HTR-8/SVneo (cell line): ENCODE measurements around the gene TUT1.
A peak's percentile ranks its signal among the peaks of the same experiment; 100 is the strongest.
"Not testable (repeated sequence)": the region's sequence is repeated elsewhere in the genome, so short reads cannot be mapped to it uniquely, and the experiment has no call there.

Source experiments
- DNase-seq: peaks from one replicate; pipeline ENCODE4 v3.0.0; 2011; ENCODE audit warnings: low spot score, mixed read lengths; ENCODE audit not compliant: insufficient read length
- FAIRE-seq: peaks from 2 replicates; lab custom pipeline; 2011; peaks lifted over from hg19 to GRCh38; lab: Jason Lieb, UNC

The TUT1 gene

DNA sequence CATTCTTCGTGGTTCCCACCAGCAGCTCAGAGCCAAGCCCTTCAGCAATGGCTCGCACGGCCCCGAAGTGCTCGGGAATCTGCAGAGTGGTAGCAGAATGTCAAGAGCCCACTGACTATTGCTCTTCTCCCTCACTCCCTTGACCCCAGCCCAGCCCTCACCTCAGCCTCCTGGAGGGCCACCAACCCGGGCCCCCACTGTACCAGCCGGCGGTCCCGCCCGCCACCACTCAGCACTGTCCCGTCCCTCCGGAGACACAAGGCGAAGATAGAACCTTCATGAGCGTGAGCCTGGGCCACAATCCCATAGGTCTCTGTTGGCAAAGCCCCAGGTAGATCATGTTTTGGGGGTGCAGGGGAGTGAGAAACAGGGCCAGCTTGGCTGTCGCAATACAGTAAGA is 14.6 kb upstream of the TUT1 start:
- DNase-seq (no peak), FAIRE-seq (no peak)

DNA sequence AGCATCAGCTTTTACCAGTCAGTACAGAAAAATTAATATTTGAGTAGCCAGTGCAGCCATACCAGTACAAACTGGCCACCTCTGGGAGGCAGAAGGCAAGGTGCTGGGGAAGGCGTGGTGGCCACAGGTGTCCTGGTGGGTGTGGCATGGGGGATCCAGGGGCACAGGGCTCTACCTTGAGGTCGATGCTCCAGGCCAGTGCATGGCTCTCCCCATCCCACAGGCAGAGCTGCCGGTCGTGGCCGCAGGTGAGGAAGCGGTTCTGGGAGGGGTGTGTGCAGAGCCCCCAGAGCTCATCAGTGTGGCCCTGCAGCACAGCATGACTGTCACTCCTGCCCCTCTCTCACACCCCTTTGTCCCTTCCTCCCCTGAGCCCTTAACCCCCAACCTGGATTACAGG is 14.1 kb upstream of the TUT1 start:
- FAIRE-seq (no peak), DNase-seq (no peak)

- FAIRE-seq: no peak
- no peak for DNase-seq
These were observed 13.3 kb upstream of the TUT1 start for GRCh38 chr11:62604460-62605120.

GRCh38 chr11:62603776-62604299 is 12.5 kb upstream of the TUT1 start:
- DNase-seq: no peak
- FAIRE-seq: no peak

DNA sequence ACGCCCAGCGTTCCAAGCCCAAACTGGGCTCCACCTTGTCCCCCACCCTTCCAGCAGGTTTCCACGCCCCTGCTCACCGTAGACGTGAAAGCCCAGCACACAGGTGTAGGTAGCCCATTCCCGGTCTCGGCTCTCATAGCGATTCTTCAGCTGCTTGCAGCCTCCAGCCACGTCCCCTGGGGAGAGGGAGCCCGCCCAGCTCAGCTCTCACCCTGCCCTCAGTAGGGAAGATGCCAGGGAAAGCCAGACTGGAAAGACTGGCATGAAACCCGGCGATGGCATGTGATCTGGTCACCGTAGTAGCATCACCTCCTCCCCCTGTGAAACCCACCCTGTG is 11.7 kb upstream of the TUT1 start:
- DNase-seq (no peak), FAIRE-seq (no peak)

- FAIRE-seq (no peak), DNase-seq (no peak)
These were observed 11.1 kb upstream of the TUT1 start for GRCh38 chr11:62602141-62603071.

GRCh38 chr11:62601372-62602140 is 10.2 kb upstream of the TUT1 start, which contains the start of gene MTA2:
MTA2 (minus strand) TSS chr11:62601865; CDS start chr11:62601450, 415 bp downstream.
- DNase-seq (peak; percentile 87), FAIRE-seq (peak; percentile 40)

DNA sequence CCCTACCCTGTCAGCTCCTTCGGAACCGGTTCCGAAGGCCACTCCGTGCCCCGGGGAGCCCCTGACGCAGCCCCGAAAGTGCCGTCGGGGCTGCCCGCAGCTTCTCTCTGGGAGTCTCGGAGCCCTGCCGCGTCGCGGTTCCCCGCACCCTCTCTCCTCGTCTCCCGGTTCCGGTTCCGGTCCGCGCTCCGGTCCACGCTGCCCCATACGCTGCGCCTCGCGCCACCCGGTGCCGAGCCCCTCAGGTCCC is 9.7 kb upstream of the TUT1 start:
- peak; percentile 11 for DNase-seq
- no peak for FAIRE-seq

- no peak for FAIRE-seq
- DNase-seq: no peak
These were observed 9.2 kb upstream of the TUT1 start for GRCh38 chr11:62600367-62601121.

GRCh38 chr11:62599901-62600300 is 8.6 kb upstream of the TUT1 start:
- DNase-seq (no peak), FAIRE-seq (no peak)

GRCh38 chr11:62599069-62599696 is 7.9 kb upstream of the TUT1 start:
- peak; percentile 58 for FAIRE-seq
- peak; percentile 85 for DNase-seq

DNA sequence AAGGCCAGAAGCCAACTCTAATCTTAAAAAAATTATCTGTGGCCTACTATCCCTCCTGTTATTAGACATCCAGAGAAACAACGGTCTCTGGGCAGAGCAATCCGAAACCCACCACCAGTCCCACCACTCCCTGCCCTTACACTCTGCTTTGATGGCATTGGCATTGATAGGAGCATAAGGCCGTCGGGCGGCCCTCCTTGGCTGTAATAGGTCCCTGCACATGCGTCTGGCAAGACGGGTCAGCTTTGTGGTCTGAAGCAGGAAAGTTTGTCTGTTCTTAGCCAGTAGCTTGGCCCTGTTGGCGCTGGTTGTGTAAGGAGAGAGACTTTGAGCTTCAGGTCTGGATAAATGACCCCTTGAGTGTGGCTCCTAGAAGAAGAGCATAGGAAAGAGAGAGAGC is 3.8 kb upstream of the TUT1 start:
- FAIRE-seq (no peak), DNase-seq (no peak)

DNA sequence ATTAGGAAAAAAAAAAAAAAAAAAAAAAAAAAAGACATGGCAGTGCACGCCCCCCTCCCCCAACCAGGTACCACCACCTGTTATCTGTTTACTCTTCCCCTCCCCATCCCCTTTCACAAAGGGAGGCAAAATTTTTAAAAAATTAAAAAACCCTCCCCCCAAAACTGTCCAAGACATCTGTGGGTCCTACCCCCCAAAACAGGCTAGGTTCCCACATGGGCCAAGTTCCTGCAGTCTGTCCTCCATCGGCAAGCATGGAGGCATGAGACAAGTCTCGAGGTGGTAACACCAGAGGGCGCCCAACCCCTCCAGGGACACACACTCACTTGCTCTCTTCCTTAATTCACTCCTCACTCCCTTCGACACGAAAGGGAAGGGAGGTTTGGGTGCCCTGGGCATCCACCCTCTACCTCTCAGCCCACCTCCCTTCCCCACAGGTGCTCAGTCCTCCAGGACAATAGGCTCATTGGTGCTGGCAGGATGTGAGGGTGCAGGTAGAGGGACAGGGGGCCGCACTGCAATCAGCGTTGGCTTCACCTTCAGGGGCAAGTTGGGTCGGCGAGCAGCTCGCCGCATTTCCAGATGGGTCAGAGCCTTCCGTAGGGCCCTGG is 2.2 kb upstream of the TUT1 start:
- FAIRE-seq (no peak), DNase-seq (peak; percentile 64)

DNA sequence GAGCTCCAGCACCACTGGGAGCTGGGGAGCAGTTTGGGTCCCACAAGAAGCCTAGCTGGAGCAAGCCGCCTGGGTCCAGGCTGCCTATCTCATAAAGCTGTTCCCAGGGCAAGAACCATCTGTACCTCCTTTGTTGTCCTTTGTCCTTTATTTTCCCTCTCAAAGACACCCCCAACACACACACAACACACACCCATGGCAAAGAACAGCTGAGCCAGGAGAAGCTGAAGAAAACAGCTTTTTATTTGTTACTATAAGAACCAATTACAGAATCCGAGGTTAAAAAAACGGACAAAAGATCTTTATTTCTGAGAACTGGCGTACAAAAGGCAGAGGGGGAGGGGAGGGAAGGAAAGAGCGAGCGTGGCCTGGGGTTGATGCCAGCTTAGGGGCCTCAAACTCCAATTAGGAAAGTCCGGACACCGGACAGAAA is 1.7 kb upstream of the TUT1 start:
- FAIRE-seq (no peak), DNase-seq (no peak)

- FAIRE-seq: no peak
- DNase-seq: no peak
These were observed 958 bp upstream of the TUT1 start for GRCh38 chr11:62592146-62592815.

DNA sequence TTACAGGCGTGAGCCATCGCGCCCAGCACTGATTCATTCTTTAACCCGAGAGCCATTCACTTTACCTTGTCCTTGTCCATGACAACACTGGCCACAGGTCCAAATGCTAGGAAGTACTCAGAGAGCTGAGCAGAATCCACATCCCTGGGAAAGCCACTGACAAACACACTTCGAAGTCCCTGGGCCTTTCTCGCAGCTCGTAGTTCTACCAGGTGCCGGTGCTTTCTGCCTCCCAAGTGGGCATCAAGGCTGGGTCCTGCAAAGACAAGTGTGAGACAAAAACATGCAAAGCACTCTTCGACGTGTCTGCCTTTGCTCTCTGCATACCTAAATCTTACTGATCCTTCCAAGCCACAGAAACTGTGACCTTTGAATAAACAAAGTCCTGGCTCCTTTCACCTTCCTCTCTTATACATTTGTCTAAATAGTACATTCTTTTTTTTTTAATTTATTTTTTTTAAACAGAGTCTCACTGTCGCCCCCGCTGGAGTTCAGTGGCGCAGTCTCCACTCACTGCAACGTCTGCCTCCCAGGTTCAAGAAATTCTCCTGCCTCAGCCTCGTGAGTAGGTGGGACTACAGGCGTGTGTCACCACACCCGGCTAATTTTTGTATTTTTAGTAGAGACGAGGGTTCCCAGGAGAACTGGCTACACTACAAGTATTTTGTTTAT is 2.2 kb downstream of the TUT1 start:
- FAIRE-seq (no peak), DNase-seq (no peak)

DNA sequence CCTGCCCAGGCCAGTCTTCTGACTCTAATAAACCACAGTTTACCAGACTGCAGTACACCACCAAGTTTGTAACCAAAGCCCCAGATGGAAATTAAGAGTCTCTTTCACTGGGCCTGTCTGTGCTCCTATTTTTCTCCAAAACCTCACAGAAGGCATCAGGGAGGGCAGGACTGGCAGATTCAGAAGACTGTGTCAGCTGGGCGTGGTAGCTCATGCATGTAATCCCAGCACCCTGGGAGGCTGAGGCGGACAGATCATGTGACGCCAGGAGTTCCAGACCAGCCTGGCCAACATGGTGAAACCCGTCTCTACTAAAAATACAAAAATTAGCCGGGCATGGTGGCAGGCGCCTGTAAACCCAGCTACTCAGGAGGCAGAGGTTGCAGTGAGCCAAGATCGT is 6.0 kb downstream of the TUT1 start:
- FAIRE-seq: not testable (repeated sequence)

DNA sequence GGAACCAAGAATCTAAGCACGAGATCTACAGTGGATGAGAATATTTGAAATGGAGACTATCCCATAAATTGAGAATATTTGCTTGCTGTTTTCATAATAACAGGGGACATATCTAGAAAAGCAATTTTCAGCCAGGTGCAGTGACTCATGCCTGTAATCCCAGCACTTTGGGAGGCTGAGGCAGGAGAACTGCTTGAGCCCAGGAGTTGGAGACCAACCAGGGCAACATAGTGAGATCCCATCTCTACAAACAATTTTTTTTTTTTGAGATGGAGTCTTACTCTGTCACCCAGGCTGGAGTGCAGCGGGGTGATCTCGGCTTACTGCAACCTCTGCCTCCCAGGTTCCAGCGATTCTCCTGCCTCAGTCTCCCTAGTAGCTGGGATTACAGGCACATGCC is 9.6 kb downstream of the TUT1 start:
- not testable (repeated sequence) for FAIRE-seq, DNase-seq

More for the DNA sequence above, 6.0 kb downstream of the TUT1 start:
- not testable (repeated sequence) for DNase-seq
